ENCODE results near the gene LZTFL1.

Gene LZTFL1

GRCh38 chr3:45807681-45808540 lies 34.0 kb downstream of the LZTFL1 start:
- DNase-seq = no peak

GRCh38 chr3:45807133-45807532 lies 34.8 kb downstream of the LZTFL1 start:
- no peak for DNase-seq

- no peak for DNase-seq
These were observed 35.8 kb downstream of the LZTFL1 start for GRCh38 chr3:45806072-45806471.

GRCh38 chr3:45803252-45803935 lies 38.5 kb downstream of the LZTFL1 start:
- DNase-seq = no peak

- no peak for DNase-seq
These were observed 39.8 kb downstream of the LZTFL1 start for GRCh38 chr3:45802146-45802545.

GRCh38 chr3:45800611-45801010 lies 41.3 kb downstream of the LZTFL1 start:
- no peak for DNase-seq

GRCh38 chr3:45799586-45799985 lies 42.3 kb downstream of the LZTFL1 start:
- DNase-seq = no peak

GRCh38 chr3:45798034-45798433 lies 43.9 kb downstream of the LZTFL1 start:
- DNase-seq = no peak

GRCh38 chr3:45796902-45797637 lies 44.8 kb downstream of the LZTFL1 start:
- no peak for DNase-seq

GRCh38 chr3:45795882-45796765 lies 45.8 kb downstream of the LZTFL1 start, which contains the start of gene SLC6A20:
TSS of gene SLC6A20 (minus strand) at chr3:45796536. CDS start at chr3:45796419, 117 bp downstream.
- no peak for DNase-seq

- DNase-seq = no peak
These were observed 46.4 kb downstream of the LZTFL1 start for GRCh38 chr3:45795509-45795881.

- no peak for DNase-seq
These were observed 47.3 kb downstream of the LZTFL1 start for GRCh38 chr3:45794660-45795059.

- no peak for DNase-seq
These were observed 47.8 kb downstream of the LZTFL1 start for GRCh38 chr3:45794177-45794560.

GRCh38 chr3:45793482-45794176 lies 48.3 kb downstream of the LZTFL1 start:
- DNase-seq = no peak

- no peak for DNase-seq
These were observed 49.3 kb downstream of the LZTFL1 start for GRCh38 chr3:45792516-45793172.

GRCh38 chr3:45792036-45792435 lies 49.9 kb downstream of the LZTFL1 start:
- no peak for DNase-seq

- no peak for DNase-seq
These were observed 51.3 kb downstream of the LZTFL1 start for GRCh38 chr3:45790596-45790995.

- DNase-seq = no peak
These were observed 52.6 kb downstream of the LZTFL1 start for GRCh38 chr3:45789235-45789812.

- peak; percentile 33 for DNase-seq
These were observed 54.4 kb downstream of the LZTFL1 start for GRCh38 chr3:45787551-45787950.

GRCh38 chr3:45786801-45787495 lies 55.0 kb downstream of the LZTFL1 start:
- DNase-seq = peak; percentile 28
